ENCODE measurements around the gene LUC7L3. TPM values are rescaled to one million over a fixed set of nuclear protein-coding genes. Genes with fewer than 3 reads are reported as not detected.
A peak's percentile ranks its signal among the peaks of the same experiment; 100 is the strongest.

LUC7L3 gene
- total and polyA plus RNA-seq, 2 of the 13 experiments (the other 11 are each of a cell fraction or from before 2014, with no cell fraction given): 108 to 120 TPM

GRCh38 chr17:50719924-50720794, 756 bp downstream of the LUC7L3 start:
- ATAC-seq: no peak
- H3K4me3 ChIP-seq (replicated peaks in 1 of 3; ENCODE audit: insufficient read depth in 1 of 3, low read depth in 2 of 3, low read length in 3 of 3): peak overlapping the region; percentile 82 to 96 (median 94)
- H2AFZ ChIP-seq (ENCODE audit: low read length): no peak overlapping the region
- H3K36me3 ChIP-seq (replicated peaks in 1 of 2; ENCODE audit: control insufficient read depth in 1 of 2, insufficient read depth in 2 of 2, low read length in 2 of 2): peaks cover 0 to 1% of the 10 kb centered on the region in 2 experiments; a peak in 1 of 5 replicates
- peaks cover 70% of the 10 kb centered on the region for H3K4me1 ChIP-seq (ENCODE audit: insufficient read depth, low read length)
- H3K27ac ChIP-seq (ENCODE audit: extremely low read length, insufficient read depth, low read length): peak overlapping the region; percentile 95
- in situ Hi-C loops (cut with HindIII; ENCODE audit: extremely low pct_ligation_motif_present, low pct_unique_long_range_greater_than_20kb) (no loop called here), intact Hi-C loops (cut with micrococcal nuclease; ENCODE audit: unreplicated experiment) (no loop called here)
- CTCF ChIA-PET (ENCODE audit: low intra/inter-chr PET ratio, low total read pairs): no interaction called here
- no peaks in the 10 kb centered on the region for H3K27me3 ChIP-seq (ENCODE audit: control insufficient read depth in 1 of 2, insufficient read depth in 2 of 2, low read length in 2 of 2)
- WGBS (ENCODE audit: low lambda C conversion rate): under 1% methylated on average over 25 of the region's 25 CpGs
- H3K4me2 ChIP-seq (ENCODE audit: low read depth, low read length): peak overlapping the region; percentile 95
- FAIRE-seq: no peak
- H3K79me2 ChIP-seq (ENCODE audit: insufficient read depth, low read length): peaks cover 57% of the 10 kb centered on the region
- DNase-seq (ENCODE audit: low spot score): no peak
- BruUV-seq (replicated peaks): TSS peak; percentile 64
- H3K9me3 ChIP-seq (ENCODE audit: low read length): no peaks in the 10 kb centered on the region
- peak overlapping the region; percentile 97 for H3K9ac ChIP-seq (ENCODE audit: insufficient read depth, low read depth, low read length)
- H4K20me1 ChIP-seq (ENCODE audit: insufficient read depth, low read length): peaks cover 55% of the 10 kb centered on the region
- POLR2A ChIA-PET: interaction anchor here (0.7 to 4.2 kb wide), 37 partner anchors 8 to 510 kb away, joined by 3 to 54 read pairs (median 5); partner anchors contain the start of genes ANKRD40, CACNA1G and TOB1
- TF ChIP-seq ISX (CRISPR knock-in tag; conservative IDR thresholded peaks at IDR 0.05) (0 out of 2 replicates have a peak, but pooled peaks have one; percentile 31), ZFP37 (CRISPR knock-in tag; IDR thresholded peaks at IDR 0.05; ENCODE audit: borderline replicate concordance) (0 out of 2 replicates have a peak, but pooled peaks have one; percentile 24), ATF5 (CRISPR knock-in tag; IDR thresholded peaks at IDR 0.05; ENCODE audit: low read depth) (no peak), ZFY (CRISPR knock-in tag; IDR thresholded peaks at IDR 0.05) (0 out of 2 replicates have a peak, but pooled peaks have one; percentile 3), MLXIP (CRISPR knock-in tag; IDR thresholded peaks at IDR 0.05; ENCODE audit: borderline replicate concordance) (0 out of 2 replicates have a peak, but pooled peaks have one; percentile 67), ZNF674 (CRISPR knock-in tag; IDR thresholded peaks at IDR 0.05; ENCODE audit: low read depth) (0 out of 2 replicates have a peak, but pooled peaks have one; percentile 0), EP300 (IDR thresholded peaks at IDR 0.05; ENCODE audit: low read depth in 2 of 2, low read length in 2 of 2) (peak in 1 of 2 experiments; percentile 2; a peak in 1 of 4 replicates), EP300 (CRISPR knock-in tag; IDR thresholded peaks at IDR 0.05; ENCODE audit: borderline replicate concordance) (no peak), THAP8 (CRISPR knock-in tag; IDR thresholded peaks at IDR 0.05; ENCODE audit: borderline replicate concordance) (0 out of 2 replicates have a peak, but pooled peaks have one; percentile 2), TEF (CRISPR knock-in tag; IDR thresholded peaks at IDR 0.05) (0 out of 2 replicates have a peak, but pooled peaks have one; percentile 25)
